HepG2 (cell line): ENCODE data around the gene TALDO1. TPM values are rescaled to one million over a fixed set of nuclear protein-coding genes. Genes with fewer than 3 reads are reported as not detected.

Experiments used
- AKNA ChIP-seq: sonication (generic); formaldehyde crosslinking; IDR thresholded peaks from 2 replicates; pipeline ENCODE4 v1.4.0; 2020; ENCODE audit warnings: missing genetic modification reagents, borderline replicate concordance
- HDAC1 ChIP-seq: sonication (generic); formaldehyde crosslinking; IDR thresholded peaks from 2 replicates; pipeline ENCODE4 v1.5.1; 2020; ENCODE audit warnings: mild to moderate bottlenecking, missing genetic modification reagents
- HIC2 ChIP-seq: sonication (generic); formaldehyde crosslinking; IDR thresholded peaks from 2 replicates; pipeline ENCODE4 v1.9.0; 2022; ENCODE audit warnings: low read depth, missing genetic modification reagents
- MEIS2 ChIP-seq: sonication (generic); formaldehyde crosslinking; IDR thresholded peaks from 2 replicates; pipeline ENCODE4 v1.9.0; 2021; ENCODE audit warnings: mild to moderate bottlenecking, missing genetic modification reagents
- MLXIP ChIP-seq: sonication (generic); formaldehyde crosslinking; IDR thresholded peaks from 2 replicates; pipeline ENCODE4 v1.9.0; 2021; ENCODE audit warnings: missing genetic modification reagents, borderline replicate concordance
- NR0B2 ChIP-seq: sonication (generic); formaldehyde crosslinking; IDR thresholded peaks from 2 replicates; pipeline ENCODE4 v1.4.0; 2020; ENCODE audit warnings: mild to moderate bottlenecking, missing genetic modification reagents
- NR3C1 ChIP-seq: sonication (generic); formaldehyde crosslinking; IDR thresholded peaks from 2 replicates; pipeline ENCODE4 v1.4.0; 2020; ENCODE audit warnings: missing genetic modification reagents
- PRMT3 ChIP-seq: sonication (generic); formaldehyde crosslinking; IDR thresholded peaks from 2 replicates; pipeline ENCODE4 v1.8.1; 2022; ENCODE audit warnings: low read depth, mild to moderate bottlenecking, moderate library complexity, missing genetic modification reagents, borderline replicate concordance
- ZNF275 ChIP-seq: sonication (generic); formaldehyde crosslinking; IDR thresholded peaks from 2 replicates; pipeline ENCODE4 v1.8.0; 2022; ENCODE audit warnings: missing genetic modification reagents, mild to moderate bottlenecking, inconsistent platforms, borderline replicate concordance
- ZNF335 ChIP-seq: sonication (generic); formaldehyde crosslinking; IDR thresholded peaks from 2 replicates; pipeline ENCODE4 v1.4.0; 2020; ENCODE audit warnings: missing genetic modification reagents
- ZNF460 ChIP-seq: sonication (generic); formaldehyde crosslinking; IDR thresholded peaks from 2 replicates; pipeline ENCODE4 v1.5.1; 2020; ENCODE audit warnings: missing genetic modification reagents, mild to moderate bottlenecking, borderline replicate concordance
- ZNF552 ChIP-seq: sonication (generic); formaldehyde crosslinking; IDR thresholded peaks from 2 replicates; pipeline ENCODE4 v1.9.0; 2022; ENCODE audit warnings: missing genetic modification reagents, mild to moderate bottlenecking, borderline replicate concordance
- ZNF607 ChIP-seq: sonication (generic); formaldehyde crosslinking; IDR thresholded peaks from 2 replicates; pipeline ENCODE4 v1.5.1; 2020; ENCODE audit warnings: missing genetic modification reagents, mild to moderate bottlenecking, borderline replicate concordance
- ZNF724P ChIP-seq: sonication (generic); formaldehyde crosslinking; IDR thresholded peaks from 2 replicates; pipeline ENCODE4 v1.8.0; 2022; ENCODE audit warnings: missing genetic modification reagents, borderline replicate concordance
- polyA plus RNA-seq, 8 experiments: library from polyadenylated mRNA; depleted of rRNA in 3 of 8; stranded (reverse) in 7 of 8; unstranded in 1 of 8; fragments of >200 nt; fragmentation: Illumina TruSeq in 4 of 8; extraction: Trizol in 4 of 8; gene quantifications; 2 replicates each; pipeline versions ENCODE4 v1.2.1 to v1.2.3, GENCODE V29; 2011 to 2016; ENCODE audit warnings: low read depth in 4 of 8, missing spikeins in 1 of 8, mixed read lengths in 1 of 8; ENCODE audit not compliant: insufficient read depth in 1 of 8
- total RNA-seq, 5 experiments: library from RNA; depleted of rRNA; stranded (reverse); fragments of >200 nt; fragmentation: Illumina TruSeq; extraction: Trizol; gene quantifications; 2 replicates each; pipeline ENCODE4 v1.2.3, GENCODE V29; 2016; ENCODE audit warnings: low read depth in 1 of 5

The TALDO1 gene
- total and polyA plus RNA-seq, 2 of the 13 experiments (the other 11 are each of a cell fraction or from before 2014, with no cell fraction given) = 107 to 240 TPM

- no peak for TF ChIP-seq MLXIP (CRISPR knock-in tag)
- TF ChIP-seq NR0B2 (CRISPR knock-in tag) = peak; percentile 34; the same call in 1 of the 2 replicates
- peak; percentile 70 for TF ChIP-seq HDAC1 (CRISPR knock-in tag)
- TF ChIP-seq ZNF275 (CRISPR knock-in tag) = peak; percentile 16; the same call in 1 of the 2 replicates
- TF ChIP-seq HIC2 = peak; percentile 70; the same call in 1 of the 2 replicates
- TF ChIP-seq MEIS2 = 0 out of 2 replicates have a peak, but pooled peaks have one; percentile 7
- no peak for TF ChIP-seq ZNF460
- TF ChIP-seq ZNF607 (CRISPR knock-in tag) = no peak
- 0 out of 2 replicates have a peak, but pooled peaks have one; percentile 42 for TF ChIP-seq ZNF552 (CRISPR knock-in tag)
- TF ChIP-seq PRMT3 (CRISPR knock-in tag) = no peak
- no peak for TF ChIP-seq NR3C1 (CRISPR knock-in tag)
- no peak for TF ChIP-seq ZNF724P (CRISPR knock-in tag)
- TF ChIP-seq AKNA (CRISPR knock-in tag) = no peak
- TF ChIP-seq ZNF335 (CRISPR knock-in tag) = 0 out of 2 replicates have a peak, but pooled peaks have one; percentile 14
Measured at GRCh38 chr11:796565-797295, 49.5 kb downstream of the TALDO1 start (continued).
